Activated CD8-positive, alpha-beta T cell treated with anti-CD3 and anti-CD28 coated beads for 36 hours (primary cell): ENCODE measurements around the gene PACRG. TPM values are rescaled to one million over a fixed set of nuclear protein-coding genes. Genes with fewer than 3 reads are reported as not detected.

ENCODE experiments used
- ATAC-seq: fragments of 200-7000 bp; cut with Tn5 transposase; one replicate; pipeline ENCODE4 v1.10.0; 2021; ENCODE audit warnings: mild to moderate bottlenecking, moderate library complexity
- CTCF ChIA-PET: fragments of 350-600 bp; sonication (Branson Sonifier 250); formaldehyde crosslinking; loops from one replicate; lab custom pipeline; 2021; ENCODE audit warnings: antibody characterized with exemption; lab: Charles Lee
- POLR2A ChIA-PET: fragments of 350-600 bp; sonication (Branson Sonifier 250); formaldehyde crosslinking; loops from one replicate; lab custom pipeline; 2021; ENCODE audit warnings: antibody characterized with exemption; lab: Charles Lee
- DNase-seq: peaks from one replicate; pipeline ENCODE4 v3.0.0-alpha.2; 2020
- H3K27ac Mint-ChIP-seq: one replicate; pipeline ENCODE4 v1.8.0; 2021; ENCODE audit warnings: mild to moderate bottlenecking, mixed read lengths
- H3K27me3 Mint-ChIP-seq: one replicate; pipeline ENCODE4 v1.8.0; 2021; ENCODE audit warnings: mixed read lengths
- H3K36me3 Mint-ChIP-seq: one replicate; pipeline ENCODE4 v1.8.0; 2021; ENCODE audit warnings: low read depth, mixed read lengths
- H3K4me1 Mint-ChIP-seq: one replicate; pipeline ENCODE4 v1.8.0; 2021; ENCODE audit warnings: low read depth, mixed read lengths
- H3K4me3 Mint-ChIP-seq: one replicate; pipeline ENCODE4 v1.8.0; 2021; ENCODE audit warnings: mild to moderate bottlenecking, moderate library complexity, mixed read lengths
- H3K9me3 Mint-ChIP-seq: one replicate; pipeline ENCODE4 v1.8.0; 2021; ENCODE audit warnings: mixed read lengths
- CTCF ChIP-seq: fragments of 200-600 bp; IDR thresholded peaks from one replicate; pipeline ENCODE4 v1.8.0; 2022; ENCODE audit warnings: antibody characterized with exemption, mild to moderate bottlenecking
- intact Hi-C: fragments of 100-400 bp; cut with micrococcal nuclease; formaldehyde crosslinking; loops from one replicate; pipeline ENCODE4 v1.10.0; 2022
- total RNA-seq, 2 experiments: library from RNA; stranded (reverse); gene quantifications; one replicate each; pipeline ENCODE4 v1.2.3, GENCODE V29; 2021

Gene PACRG
- total RNA-seq, 2 experiments from 2014 or later, result not detected

- TF ChIP-seq CTCF, result no peak
- CTCF ChIA-PET, result no interaction called here
- no peaks in the 10 kb centered on the region for H3K36me3 Mint-ChIP-seq
- peaks cover 4% of the 10 kb centered on the region for H3K9me3 Mint-ChIP-seq
- intact Hi-C loops, result no loop called here
- DNase-seq (no peak), ATAC-seq (no peak)
- peaks cover 2% of the 10 kb centered on the region for H3K27me3 Mint-ChIP-seq
- no peak overlapping the region for H3K27ac Mint-ChIP-seq
- H3K4me3 Mint-ChIP-seq, result no peak overlapping the region
- H3K4me1 Mint-ChIP-seq, result no peaks in the 10 kb centered on the region
- POLR2A ChIA-PET, result no interaction called here
Observed at GRCh38 chr6:163228041-163228440, 500.3 kb downstream of the PACRG start.

GRCh38 chr6:163229050-163229449 lies 501.3 kb downstream of the PACRG start:
- H3K9me3 Mint-ChIP-seq, result peaks cover 4% of the 10 kb centered on the region
- no peak overlapping the region for H3K4me3 Mint-ChIP-seq
- ChIA-PET POLR2A (no interaction called here), CTCF (no interaction called here)
- ATAC-seq, result no peak
- intact Hi-C loops, result no loop called here
- H3K27ac Mint-ChIP-seq, result no peak overlapping the region
- no peaks in the 10 kb centered on the region for H3K4me1 Mint-ChIP-seq
- TF ChIP-seq CTCF, result no peak
- DNase-seq, result no peak
- H3K36me3 Mint-ChIP-seq, result no peaks in the 10 kb centered on the region
- H3K27me3 Mint-ChIP-seq, result peaks cover 2% of the 10 kb centered on the region

GRCh38 chr6:163230901-163231300 lies 503.1 kb downstream of the PACRG start:
- CTCF ChIA-PET, result no interaction called here
- no peak for ATAC-seq

GRCh38 chr6:163231356-163232014 lies 503.7 kb downstream of the PACRG start:
- H3K4me1 Mint-ChIP-seq, result no peaks in the 10 kb centered on the region
- CTCF ChIA-PET, result no interaction called here
- intact Hi-C loops, result no loop called here

More at GRCh38 chr6:163230901-163231300, 503.1 kb downstream of the PACRG start:
- Mint-ChIP-seq H3K27ac (no peak overlapping the region), H3K36me3 (no peaks in the 10 kb centered on the region), H3K9me3 (no peaks in the 10 kb centered on the region), H3K4me1 (no peaks in the 10 kb centered on the region), H3K27me3 (peaks cover 2% of the 10 kb centered on the region), H3K4me3 (no peak overlapping the region)
- DNase-seq, result no peak
- POLR2A ChIA-PET, result no interaction called here
- intact Hi-C loops, result no loop called here
- no peak for TF ChIP-seq CTCF

More at GRCh38 chr6:163231356-163232014, 503.7 kb downstream of the PACRG start:
- Mint-ChIP-seq H3K4me3 (no peak overlapping the region), H3K9me3 (no peaks in the 10 kb centered on the region), H3K27ac (no peak overlapping the region), H3K36me3 (no peaks in the 10 kb centered on the region), H3K27me3 (peaks cover 2% of the 10 kb centered on the region)
- TF ChIP-seq CTCF, result no peak
- no peak for ATAC-seq
- POLR2A ChIA-PET, result no interaction called here
- no peak for DNase-seq
